ENCODE measurements around the gene ARPC4.

- TF ChIP-seq CTCF (IDR thresholded peaks at IDR 0.05) (no peak), POLR2A (IDR thresholded peaks at IDR 0.05) (no peak)
These were observed 49.3 kb upstream of the ARPC4 start for GRCh38 chr3:9743548-9743947.
